HG03280 (cell line): ENCODE measurements around the gene GTF2A1.

Experiments used
- ATAC-seq: cut with Tn5 transposase; IDR thresholded peaks from one replicate; pipeline ENCODE4 v1.9.1; 2021; ENCODE audit warnings: mild to moderate bottlenecking, moderate library complexity; ENCODE audit not compliant: unreplicated experiment

Gene GTF2A1

GRCh38 chr14:81143793-81144192, 77.0 kb downstream of the GTF2A1 start:
- ATAC-seq: no peak

GRCh38 chr14:81141426-81141825, 79.3 kb downstream of the GTF2A1 start:
- no peak for ATAC-seq

GRCh38 chr14:81138429-81138828, 82.3 kb downstream of the GTF2A1 start:
- no peak for ATAC-seq

GRCh38 chr14:81137316-81137715, 83.4 kb downstream of the GTF2A1 start:
- ATAC-seq: no peak

GRCh38 chr14:81133400-81133799, 87.4 kb downstream of the GTF2A1 start:
- no peak for ATAC-seq

GRCh38 chr14:81132468-81132867, 88.3 kb downstream of the GTF2A1 start:
- ATAC-seq: no peak

GRCh38 chr14:81129242-81129641, 91.5 kb downstream of the GTF2A1 start:
- no peak for ATAC-seq

- no peak for ATAC-seq
These were observed 93.0 kb downstream of the GTF2A1 start for GRCh38 chr14:81127785-81128184.

- ATAC-seq: no peak
These were observed 95.2 kb downstream of the GTF2A1 start for GRCh38 chr14:81125536-81125935.
